GM18870 (cell line): ENCODE results near the gene INSM1.
"Not testable (repeated sequence)": the region's sequence is repeated elsewhere in the genome, so short reads cannot be mapped to it uniquely, and the experiment has no call there.

Experiments
- ATAC-seq: cut with Tn5 transposase; IDR thresholded peaks from one replicate; pipeline ENCODE4 v1.9.1; 2021; ENCODE audit warnings: moderate library complexity; ENCODE audit not compliant: unreplicated experiment

The INSM1 gene

GRCh38 chr20:20367575-20368417, at the start of gene INSM1:
Gene INSM1, plus strand, starts transcription at chr20:20368104. Its CDS starts 164 bp downstream, at chr20:20368268.
- no peak for ATAC-seq

DNA sequence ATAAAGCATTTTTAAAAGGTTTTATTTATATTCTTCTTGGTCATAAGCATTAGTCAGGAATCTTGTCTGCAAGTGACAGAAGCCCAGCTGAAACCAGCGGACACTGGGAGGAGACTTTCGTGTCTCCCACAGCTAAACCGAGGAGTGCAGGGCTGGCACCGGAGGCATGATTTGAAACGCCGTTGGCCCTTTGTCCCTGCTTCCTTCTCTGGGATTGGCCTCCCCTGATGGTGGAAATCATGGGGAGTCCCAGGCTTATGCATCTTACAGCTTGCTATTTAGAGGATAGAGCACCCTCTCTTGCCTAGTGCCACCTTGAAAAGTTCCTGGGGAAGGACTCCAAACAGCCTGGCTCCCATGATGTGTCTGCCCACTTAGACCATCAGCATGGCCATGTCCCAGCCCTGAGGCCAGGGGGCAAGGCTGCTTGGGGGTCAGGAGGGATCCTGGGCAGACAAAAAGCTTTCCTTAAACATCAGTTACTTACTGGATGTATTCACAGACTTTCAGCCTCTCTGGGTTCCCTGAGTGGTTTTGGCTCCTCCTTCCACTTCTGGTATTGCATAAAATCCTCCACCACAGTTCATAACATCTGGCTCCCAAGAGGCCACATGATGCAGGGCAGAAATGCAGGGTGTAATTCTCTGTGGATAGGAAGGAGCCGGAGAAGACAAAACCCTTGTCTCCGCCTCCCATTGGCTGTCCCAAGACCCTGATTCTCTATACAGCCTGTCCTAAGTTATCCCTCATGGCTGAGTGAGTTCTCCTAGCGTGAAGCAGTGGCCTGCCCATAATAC, 49.3 kb upstream of the INSM1 start:
- ATAC-seq: no peak

- ATAC-seq: no peak
These were observed 46.8 kb upstream of the INSM1 start for GRCh38 chr20:20321134-20321533.

- no peak for ATAC-seq
These were observed 46.0 kb upstream of the INSM1 start for GRCh38 chr20:20321917-20322316.

GRCh38 chr20:20322912-20323311, 45.0 kb upstream of the INSM1 start:
- no peak for ATAC-seq

DNA sequence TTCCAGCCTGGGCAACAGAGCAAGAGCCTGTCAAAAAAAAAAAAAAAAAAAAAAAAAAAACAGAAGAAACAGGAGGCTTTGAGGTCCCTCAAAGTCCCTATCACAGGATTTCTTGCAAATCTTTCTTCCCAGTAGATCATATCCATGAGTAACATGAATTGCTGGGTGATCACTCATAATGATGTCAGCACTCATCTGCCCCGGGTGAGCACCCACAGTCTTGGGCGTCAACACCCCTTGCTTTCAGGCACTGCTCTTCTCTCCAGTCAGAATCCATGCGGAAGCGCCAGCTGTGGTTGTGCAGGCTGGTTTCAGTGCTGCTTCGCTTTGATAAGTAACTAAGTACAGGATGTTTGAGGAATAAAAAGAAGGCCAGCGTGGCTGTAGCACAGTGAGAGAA, 40.2 kb upstream of the INSM1 start:
- ATAC-seq: no peak

DNA sequence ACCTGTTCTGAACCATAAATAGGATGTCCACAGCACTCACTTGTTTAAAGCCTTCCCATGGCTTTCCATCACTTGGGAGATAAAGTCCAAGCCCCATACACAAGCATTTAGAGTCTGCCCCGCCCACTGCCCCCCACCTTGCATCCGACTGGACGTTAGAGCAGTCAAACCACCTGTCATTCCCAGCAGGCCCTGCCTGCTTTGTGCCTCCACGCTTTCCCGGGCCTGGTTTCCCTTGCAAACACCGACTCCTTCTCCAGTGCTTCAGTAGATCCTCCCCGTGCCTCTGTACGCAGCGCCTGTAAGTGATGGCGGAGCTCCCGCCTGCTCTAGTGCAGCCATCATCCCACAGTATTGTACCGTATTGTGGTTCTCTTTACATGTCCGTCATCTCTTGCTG, 38.3 kb upstream of the INSM1 start:
- no peak for ATAC-seq

GRCh38 chr20:20331156-20331555, 36.7 kb upstream of the INSM1 start:
- no peak for ATAC-seq

GRCh38 chr20:20331817-20332216, 36.1 kb upstream of the INSM1 start:
- no peak for ATAC-seq

DNA sequence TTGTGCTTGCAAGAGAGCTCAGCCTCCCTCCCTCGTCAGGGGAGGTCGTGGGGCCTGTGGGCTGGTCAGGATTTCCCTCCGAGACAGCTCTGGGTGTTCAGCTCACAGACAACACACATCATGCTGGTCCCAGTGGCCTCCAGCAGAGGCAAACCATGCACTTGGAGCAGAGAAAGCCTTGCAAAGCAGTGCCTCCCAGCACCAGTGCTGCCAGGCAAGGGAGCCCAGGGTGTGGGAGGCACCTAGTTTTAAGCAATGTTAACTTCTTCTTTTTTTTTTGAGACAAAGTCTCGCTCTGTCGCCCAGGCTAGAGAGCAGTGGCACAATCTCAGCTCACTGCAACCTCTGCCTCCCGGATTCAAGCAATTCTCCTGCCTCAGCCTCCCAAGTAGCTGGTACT, 34.0 kb upstream of the INSM1 start:
- no peak for ATAC-seq

DNA sequence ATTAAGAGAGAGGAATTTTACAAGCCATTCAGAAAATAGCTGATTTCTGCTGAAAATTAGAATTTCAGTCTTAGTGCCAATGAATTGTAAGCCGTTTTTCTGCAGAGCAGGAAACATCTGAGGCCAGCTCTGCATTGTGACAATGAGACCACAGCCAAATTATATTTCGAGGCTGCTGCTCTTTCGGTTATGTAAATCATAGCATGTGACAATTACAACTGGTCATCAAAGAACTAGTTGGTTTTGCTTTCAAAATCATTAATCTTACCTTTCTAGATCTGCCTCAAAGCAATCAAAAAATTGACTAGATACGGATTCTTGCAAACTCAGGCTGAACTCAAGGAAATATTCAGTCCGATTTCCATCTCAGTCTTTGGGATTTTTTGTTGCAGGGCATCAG, 33.4 kb upstream of the INSM1 start:
- peak; percentile 94 for ATAC-seq

GRCh38 chr20:20338133-20338730, 29.7 kb upstream of the INSM1 start:
- no peak for ATAC-seq

DNA sequence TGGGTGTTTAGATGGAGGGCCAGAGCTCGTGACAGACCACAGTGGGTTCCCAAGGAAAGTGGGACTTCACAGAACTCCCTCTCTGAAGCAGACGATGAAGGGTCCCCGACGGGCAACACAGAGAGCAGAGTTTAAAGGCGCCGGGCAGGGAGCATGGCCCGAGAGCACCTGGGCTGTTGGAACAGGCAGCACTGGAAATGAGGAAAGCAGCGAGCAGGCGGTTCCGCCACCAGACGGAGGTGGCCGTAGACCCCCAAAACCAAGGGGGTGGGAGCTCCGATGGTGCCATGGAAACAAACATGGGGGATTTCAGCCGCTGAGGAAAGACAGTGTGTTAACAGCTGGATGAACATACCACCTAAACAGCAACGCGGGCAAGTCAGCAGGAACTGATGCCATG, 27.5 kb upstream of the INSM1 start:
- no peak for ATAC-seq

- ATAC-seq: no peak
These were observed 26.5 kb upstream of the INSM1 start for GRCh38 chr20:20341371-20341770.

GRCh38 chr20:20342066-20342465, 25.8 kb upstream of the INSM1 start:
- no peak for ATAC-seq

DNA sequence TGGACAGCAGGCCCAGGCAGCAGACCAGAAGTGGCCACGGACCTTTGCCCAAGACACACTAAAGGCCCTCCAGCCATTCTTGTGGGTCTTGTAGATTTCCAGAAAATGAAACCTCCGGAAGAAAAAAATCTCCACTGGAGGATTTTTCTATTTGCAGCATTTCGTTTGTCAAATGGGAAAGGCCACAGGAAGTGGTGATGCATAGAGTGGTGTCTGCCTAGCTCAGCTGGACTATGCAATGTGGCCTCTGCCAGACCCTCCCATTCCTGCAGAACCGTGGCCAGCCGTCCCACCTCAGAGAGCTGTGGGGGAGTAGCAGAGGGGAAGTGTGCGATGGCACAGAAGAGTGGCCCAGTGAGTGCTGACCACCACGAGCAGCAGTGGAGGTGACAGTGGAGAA, 24.0 kb upstream of the INSM1 start:
- ATAC-seq: no peak

- ATAC-seq: no peak
These were observed 23.4 kb upstream of the INSM1 start for GRCh38 chr20:20344476-20344875.

GRCh38 chr20:20353576-20353975, 14.3 kb upstream of the INSM1 start:
- ATAC-seq: no peak

DNA sequence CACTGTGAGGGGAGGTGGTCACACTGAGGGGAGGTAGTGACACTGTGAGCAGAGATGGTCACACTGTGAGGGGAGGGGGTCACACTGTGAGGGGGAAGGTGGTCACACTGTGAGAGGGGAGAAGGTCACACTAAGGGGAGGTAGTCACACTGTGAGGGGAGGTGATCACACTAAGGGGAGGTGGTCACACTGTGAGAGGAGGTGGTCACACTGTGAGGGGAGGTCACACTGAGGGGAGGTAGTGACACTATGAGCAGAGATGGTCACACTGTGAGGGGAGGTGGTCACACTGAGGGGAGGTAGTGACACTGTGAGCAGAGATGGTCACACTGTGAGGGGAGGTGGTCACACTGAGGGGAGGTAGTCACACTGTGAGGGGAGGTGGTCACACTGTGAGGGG, 12.4 kb upstream of the INSM1 start:
- not testable (repeated sequence) for ATAC-seq

DNA sequence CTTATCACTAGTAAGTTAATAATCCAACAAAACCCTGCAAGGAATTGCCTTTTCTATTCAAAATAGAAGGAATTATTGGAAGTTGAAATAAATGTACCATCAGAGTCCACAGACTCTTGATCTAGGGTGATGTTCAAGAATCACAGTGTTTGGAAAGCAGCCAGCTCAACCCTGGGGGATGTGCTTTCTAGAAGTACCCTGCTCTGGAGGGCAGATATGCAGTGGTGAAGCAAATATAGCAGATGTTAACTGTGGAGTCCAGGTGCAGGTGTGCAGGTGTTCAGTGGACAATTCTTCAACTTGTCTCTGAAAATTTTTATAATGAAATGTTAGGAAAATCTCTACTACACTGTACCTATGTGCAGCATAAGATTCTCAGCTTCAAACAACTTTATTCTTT, 9.1 kb upstream of the INSM1 start:
- no peak for ATAC-seq

DNA sequence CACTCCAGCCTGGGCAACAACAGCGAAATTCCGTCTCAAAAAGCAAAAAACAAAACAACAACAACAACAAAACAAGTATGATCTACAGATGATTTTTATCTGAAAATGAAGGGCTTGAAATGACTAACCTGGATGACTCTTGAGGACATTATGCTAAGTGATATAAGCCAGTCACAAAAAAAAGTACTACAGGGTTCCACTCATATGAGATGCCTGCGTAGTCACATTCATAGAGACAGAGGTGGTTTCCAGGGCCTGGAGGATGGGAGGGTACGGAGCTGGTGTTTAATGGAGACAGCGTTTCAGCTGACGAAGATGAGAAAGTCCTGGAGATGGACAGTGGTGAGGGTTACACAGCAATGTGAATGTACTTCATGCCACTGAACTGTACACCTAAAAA, 8.3 kb upstream of the INSM1 start:
- no peak for ATAC-seq

DNA sequence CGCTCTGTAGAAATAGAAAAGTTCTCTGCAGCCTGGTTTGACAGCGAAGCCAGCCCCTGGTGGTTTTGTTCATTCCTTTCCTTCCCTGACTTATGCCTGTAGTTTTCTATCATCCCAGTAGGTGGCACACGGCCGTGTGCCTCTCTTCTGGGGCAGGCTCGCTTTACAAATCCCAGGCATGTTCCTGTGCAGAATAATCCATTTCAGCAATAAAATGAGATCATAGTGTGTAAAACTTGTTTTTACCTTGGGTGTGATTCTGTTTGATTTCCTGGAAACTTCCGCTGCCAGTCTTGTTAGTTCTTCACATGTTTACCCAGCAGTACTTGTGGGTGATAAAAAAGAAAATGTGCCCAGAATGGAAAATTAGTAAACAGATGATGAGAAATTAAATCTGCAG, 7.4 kb upstream of the INSM1 start:
- no peak for ATAC-seq
